GM20000 (cell line): ENCODE measurements around the gene UBE2G2.

Experiments used
- DNase-seq: peaks from one replicate; pipeline ENCODE4 v3.0.0; 2012; ENCODE audit warnings: low spot score
- CTCF ChIP-seq: IDR thresholded peaks from 2 replicates; pipeline ENCODE4 v1.5.1; 2012; ENCODE audit warnings: mild to moderate bottlenecking, control low read depth; ENCODE audit errors: extremely low read depth, missing control alignments

The UBE2G2 gene

GRCh38 chr21:44759628-44760285 lies 41.9 kb downstream of the UBE2G2 start:
- no peak for DNase-seq

GRCh38 chr21:44758781-44759627 lies 42.6 kb downstream of the UBE2G2 start:
- no peak for DNase-seq
- no peak for TF ChIP-seq CTCF

More at GRCh38 chr21:44759628-44760285, 41.9 kb downstream of the UBE2G2 start:
- no peak for TF ChIP-seq CTCF

- TF ChIP-seq CTCF: no peak
- DNase-seq: no peak
Measured at GRCh38 chr21:44758141-44758561, 43.5 kb downstream of the UBE2G2 start.

GRCh38 chr21:44757731-44758130 lies 43.9 kb downstream of the UBE2G2 start:
- no peak for TF ChIP-seq CTCF
- DNase-seq: no peak

GRCh38 chr21:44756423-44757185 lies 45.0 kb downstream of the UBE2G2 start:
- TF ChIP-seq CTCF: no peak
- DNase-seq: no peak

GRCh38 chr21:44755227-44755626 lies 46.4 kb downstream of the UBE2G2 start:
- TF ChIP-seq CTCF: peak; percentile 13
- DNase-seq: no peak
